Amygdala (tissue), 56 donors: ENCODE measurements around the gene C2orf76.

Experiments
- DNase-seq, 56 donors: peaks; one replicate each; lab custom pipeline; 2025; lab: John Stamatoyannopoulos, UW

The C2orf76 gene

GRCh38 chr2:119341684-119342083 is 24.9 kb downstream of the C2orf76 start:
- no peak for DNase-seq

GRCh38 chr2:119339562-119339923 is 27.1 kb downstream of the C2orf76 start:
- no peak for DNase-seq

- no peak for DNase-seq
Observed at GRCh38 chr2:119338826-119339561, 27.6 kb downstream of the C2orf76 start.

GRCh38 chr2:119338272-119338671 is 28.4 kb downstream of the C2orf76 start:
- no peak for DNase-seq

GRCh38 chr2:119337749-119338148 is 28.9 kb downstream of the C2orf76 start:
- DNase-seq = no peak

- no peak for DNase-seq
Observed at GRCh38 chr2:119333833-119334232, 32.8 kb downstream of the C2orf76 start.

- no peak for DNase-seq
Observed at GRCh38 chr2:119333360-119333759, 33.3 kb downstream of the C2orf76 start.

- no peak for DNase-seq
Observed at GRCh38 chr2:119332953-119333352, 33.7 kb downstream of the C2orf76 start.

GRCh38 chr2:119327431-119327830 is 39.2 kb downstream of the C2orf76 start:
- DNase-seq = no peak

- DNase-seq = no peak
Observed at GRCh38 chr2:119326938-119327337, 39.7 kb downstream of the C2orf76 start.

GRCh38 chr2:119324685-119325270 is 41.9 kb downstream of the C2orf76 start:
- DNase-seq = no peak

GRCh38 chr2:119323459-119323858 is 43.2 kb downstream of the C2orf76 start:
- DNase-seq = no peak

- DNase-seq = no peak
Observed at GRCh38 chr2:119319593-119319992, 47.0 kb downstream of the C2orf76 start.

GRCh38 chr2:119317554-119317953 is 49.1 kb downstream of the C2orf76 start:
- no peak for DNase-seq

- DNase-seq = no peak
Observed at GRCh38 chr2:119316066-119316465, 50.6 kb downstream of the C2orf76 start.

- no peak for DNase-seq
Observed at GRCh38 chr2:119315241-119315925, 51.3 kb downstream of the C2orf76 start.

GRCh38 chr2:119311831-119312230 is 54.8 kb downstream of the C2orf76 start:
- no peak for DNase-seq

- DNase-seq = no peak
Observed at GRCh38 chr2:119311371-119311770, 55.3 kb downstream of the C2orf76 start.

GRCh38 chr2:119308793-119309330 is 57.8 kb downstream of the C2orf76 start:
- DNase-seq = no peak

- DNase-seq = no peak
Observed at GRCh38 chr2:119307419-119308140, 59.1 kb downstream of the C2orf76 start.

- DNase-seq = no peak
Observed at GRCh38 chr2:119306196-119306590, 60.4 kb downstream of the C2orf76 start.
